GM21576 (cell line): ENCODE results near the gene CYYR1.

Source experiments
- ATAC-seq: cut with Tn5 transposase; IDR thresholded peaks from one replicate; pipeline ENCODE4 v1.9.1; 2021; ENCODE audit warnings: mild to moderate bottlenecking, moderate library complexity; ENCODE audit not compliant: unreplicated experiment

The CYYR1 gene

GRCh38 chr21:26554365-26554764 lies 18.7 kb downstream of the CYYR1 start:
- no peak for ATAC-seq

GRCh38 chr21:26553898-26554297 lies 19.2 kb downstream of the CYYR1 start:
- ATAC-seq, result no peak

- ATAC-seq, result no peak
Observed at GRCh38 chr21:26550326-26550725, 22.8 kb downstream of the CYYR1 start.

GRCh38 chr21:26546446-26547097 lies 26.5 kb downstream of the CYYR1 start:
- no peak for ATAC-seq

GRCh38 chr21:26544201-26544775 lies 28.8 kb downstream of the CYYR1 start:
- ATAC-seq, result no peak

- ATAC-seq, result no peak
Observed at GRCh38 chr21:26540651-26541050, 32.4 kb downstream of the CYYR1 start.

GRCh38 chr21:26539566-26539965 lies 33.5 kb downstream of the CYYR1 start:
- no peak for ATAC-seq

GRCh38 chr21:26534517-26534916 lies 38.6 kb downstream of the CYYR1 start:
- no peak for ATAC-seq

GRCh38 chr21:26532208-26532607 lies 40.9 kb downstream of the CYYR1 start:
- ATAC-seq, result no peak

GRCh38 chr21:26529526-26529925 lies 43.6 kb downstream of the CYYR1 start:
- ATAC-seq, result no peak

- ATAC-seq, result no peak
Observed at GRCh38 chr21:26528882-26529281, 44.2 kb downstream of the CYYR1 start.

GRCh38 chr21:26522704-26523103 lies 50.4 kb downstream of the CYYR1 start:
- no peak for ATAC-seq

- no peak for ATAC-seq
Observed at GRCh38 chr21:26519142-26519541, 53.9 kb downstream of the CYYR1 start.

GRCh38 chr21:26515257-26515656 lies 57.8 kb downstream of the CYYR1 start:
- ATAC-seq, result no peak

- ATAC-seq, result no peak
Observed at GRCh38 chr21:26513212-26513611, 59.9 kb downstream of the CYYR1 start.

- no peak for ATAC-seq
Observed at GRCh38 chr21:26512664-26513063, 60.4 kb downstream of the CYYR1 start.

- ATAC-seq, result no peak
Observed at GRCh38 chr21:26508903-26509302, 64.2 kb downstream of the CYYR1 start.

GRCh38 chr21:26506956-26507355 lies 66.1 kb downstream of the CYYR1 start:
- no peak for ATAC-seq

- ATAC-seq, result no peak
Observed at GRCh38 chr21:26505211-26505610, 67.9 kb downstream of the CYYR1 start.

GRCh38 chr21:26503414-26503813 lies 69.7 kb downstream of the CYYR1 start:
- ATAC-seq, result no peak

GRCh38 chr21:26501495-26502021 lies 71.5 kb downstream of the CYYR1 start:
- ATAC-seq, result no peak

GRCh38 chr21:26499495-26499894 lies 73.6 kb downstream of the CYYR1 start:
- no peak for ATAC-seq
